ENCODE measurements around the gene UHRF1.

The UHRF1 gene

GRCh38 chr19:5003781-5004180 lies 94.5 kb downstream of the UHRF1 start:
- H3K14ac ChIP-seq (ENCODE audit: low read length), result no peak overlapping the region
- no CpG with 5 or more reads among the region's 18 CpGs for WGBS, 2 donors (ENCODE audit: extremely low coverage in 2 of 2, insufficient read length in 2 of 2, insufficient replicate concordance in 1 of 2)
- peak overlapping the region; percentile 3 for H3K4me2 ChIP-seq (ENCODE audit: insufficient read depth, low read length, poor library complexity, severe bottlenecking)
- H2AFZ ChIP-seq (ENCODE audit: low read length), result no peak overlapping the region
- H2BK15ac ChIP-seq (ENCODE audit: low read length), result no peak overlapping the region
- DNase-seq (ENCODE audit: low spot score), result no peak
- H3K4me3 ChIP-seq (ENCODE audit: low read length in 2 of 2), result no peak overlapping the region
- H3K9ac ChIP-seq (ENCODE audit: low read depth, low read length, poor library complexity), result peak overlapping the region; percentile 37
- no peak overlapping the region for H2BK120ac ChIP-seq (ENCODE audit: low read depth, low read length)
- no peak overlapping the region for H4K91ac ChIP-seq (ENCODE audit: low read depth, low read length, poor library complexity)
- H3K27ac ChIP-seq (replicated peaks; ENCODE audit: low read length), result no peak overlapping the region
- peaks cover 2 to 9% of the 10 kb centered on the region in 2 donors for H3K36me3 ChIP-seq (replicated peaks in 1 of 2; ENCODE audit: control insufficient read depth in 2 of 2, insufficient read depth in 2 of 2, low read length in 2 of 2)
- H3K23ac ChIP-seq (ENCODE audit: low read depth, low read length, poor library complexity), result no peak overlapping the region
- peaks cover 0 to 3% of the 10 kb centered on the region in 2 donors for H3K4me1 ChIP-seq (ENCODE audit: control insufficient read depth in 2 of 2, insufficient read depth in 1 of 2, low read depth in 1 of 2, low read length in 2 of 2)
- no peaks in the 10 kb centered on the region for H3K27me3 ChIP-seq (ENCODE audit: control insufficient read depth in 3 of 3, insufficient read depth in 3 of 3, low read depth in 1 of 3, low read length in 3 of 3)
- H3K18ac ChIP-seq (ENCODE audit: low read length), result no peak overlapping the region
- no peak overlapping the region for H2AK5ac ChIP-seq (ENCODE audit: low read depth, low read length)
- peak overlapping the region; percentile 9 for H2BK5ac ChIP-seq (ENCODE audit: low read length)
- H3K9me3 ChIP-seq (replicated peaks in 1 of 2; ENCODE audit: control insufficient read depth in 2 of 2, insufficient read depth in 1 of 2, low read depth in 1 of 2, low read length in 2 of 2), result peaks cover 8% of the 10 kb centered on the region in 2 donors
- H2BK12ac ChIP-seq (ENCODE audit: low read length), result no peak overlapping the region
- peaks cover 13% of the 10 kb centered on the region for H3K79me1 ChIP-seq (ENCODE audit: low read depth, low read length)
- H3K4ac ChIP-seq (ENCODE audit: low read length), result no peak overlapping the region
- no peak overlapping the region for H4K8ac ChIP-seq (ENCODE audit: low read depth, low read length)

GRCh38 chr19:5005096-5005495 lies 95.8 kb downstream of the UHRF1 start:
- H2AK5ac ChIP-seq (ENCODE audit: low read depth, low read length), result no peak overlapping the region
- H2BK5ac ChIP-seq (ENCODE audit: low read length), result no peak overlapping the region
- H3K79me1 ChIP-seq (ENCODE audit: low read depth, low read length), result peaks cover 16% of the 10 kb centered on the region
- H3K36me3 ChIP-seq (replicated peaks in 1 of 2; ENCODE audit: control insufficient read depth in 2 of 2, insufficient read depth in 2 of 2, low read length in 2 of 2), result peaks cover 0 to 4% of the 10 kb centered on the region in 2 donors
- no peak overlapping the region for H3K23ac ChIP-seq (ENCODE audit: low read depth, low read length, poor library complexity)
- no peak for DNase-seq (ENCODE audit: low spot score)
- no peak overlapping the region for H3K18ac ChIP-seq (ENCODE audit: low read length)
- H4K91ac ChIP-seq (ENCODE audit: low read depth, low read length, poor library complexity), result no peak overlapping the region
- H2BK12ac ChIP-seq (ENCODE audit: low read length), result no peak overlapping the region
- no peak overlapping the region for H3K4ac ChIP-seq (ENCODE audit: low read length)
- no peak overlapping the region for H2BK15ac ChIP-seq (ENCODE audit: low read length)
- no peak overlapping the region for H3K4me2 ChIP-seq (ENCODE audit: insufficient read depth, low read length, poor library complexity, severe bottlenecking)
- no peaks in the 10 kb centered on the region for H3K27me3 ChIP-seq (ENCODE audit: control insufficient read depth in 3 of 3, insufficient read depth in 3 of 3, low read depth in 1 of 3, low read length in 3 of 3)
- H2AFZ ChIP-seq (ENCODE audit: low read length), result no peak overlapping the region
- H3K14ac ChIP-seq (ENCODE audit: low read length), result no peak overlapping the region
- no peak overlapping the region for H4K8ac ChIP-seq (ENCODE audit: low read depth, low read length)
- no peak overlapping the region for H2BK120ac ChIP-seq (ENCODE audit: low read depth, low read length)
- WGBS, 2 donors (ENCODE audit: extremely low coverage in 2 of 2, insufficient read length in 2 of 2, insufficient replicate concordance in 1 of 2), result no CpG with 5 or more reads among the region's 5 CpGs
- no peak overlapping the region for H3K27ac ChIP-seq (replicated peaks; ENCODE audit: low read length)
- peaks cover 0 to 3% of the 10 kb centered on the region in 2 donors for H3K4me1 ChIP-seq (ENCODE audit: control insufficient read depth in 2 of 2, insufficient read depth in 1 of 2, low read depth in 1 of 2, low read length in 2 of 2)
- peaks cover 8% of the 10 kb centered on the region in 2 donors for H3K9me3 ChIP-seq (replicated peaks in 1 of 2; ENCODE audit: control insufficient read depth in 2 of 2, insufficient read depth in 1 of 2, low read depth in 1 of 2, low read length in 2 of 2)
- no peak overlapping the region for H3K9ac ChIP-seq (ENCODE audit: low read depth, low read length, poor library complexity)
- peak overlapping the region in 1 of 2 donors; percentile 18 for H3K4me3 ChIP-seq (ENCODE audit: low read length in 2 of 2)

GRCh38 chr19:5006201-5006600 lies 96.9 kb downstream of the UHRF1 start:
- Histone ChIP-seq H2BK5ac (ENCODE audit: low read length) (no peak overlapping the region), H4K91ac (ENCODE audit: low read depth, low read length, poor library complexity) (no peak overlapping the region), H2AFZ (ENCODE audit: low read length) (no peak overlapping the region), H3K18ac (ENCODE audit: low read length) (no peak overlapping the region), H3K27me3 (ENCODE audit: control insufficient read depth in 3 of 3, insufficient read depth in 3 of 3, low read depth in 1 of 3, low read length in 3 of 3) (no peaks in the 10 kb centered on the region), H3K4me1 (ENCODE audit: control insufficient read depth in 2 of 2, insufficient read depth in 1 of 2, low read depth in 1 of 2, low read length in 2 of 2) (no peaks in the 10 kb centered on the region), H4K8ac (ENCODE audit: low read depth, low read length) (no peak overlapping the region), H2BK12ac (ENCODE audit: low read length) (no peak overlapping the region), H3K14ac (ENCODE audit: low read length) (no peak overlapping the region), H3K36me3 (replicated peaks in 1 of 2; ENCODE audit: control insufficient read depth in 2 of 2, insufficient read depth in 2 of 2, low read length in 2 of 2) (peaks cover 0 to 2% of the 10 kb centered on the region in 2 donors), H3K79me1 (ENCODE audit: low read depth, low read length) (peaks cover 18% of the 10 kb centered on the region), H3K9ac (ENCODE audit: low read depth, low read length, poor library complexity) (no peak overlapping the region), H3K4me3 (ENCODE audit: low read length in 2 of 2) (no peak overlapping the region), H2BK120ac (ENCODE audit: low read depth, low read length) (no peak overlapping the region), H3K27ac (replicated peaks; ENCODE audit: low read length) (no peak overlapping the region), H3K4me2 (ENCODE audit: insufficient read depth, low read length, poor library complexity, severe bottlenecking) (no peak overlapping the region), H3K9me3 (replicated peaks in 1 of 2; ENCODE audit: control insufficient read depth in 2 of 2, insufficient read depth in 1 of 2, low read depth in 1 of 2, low read length in 2 of 2) (peaks cover 2 to 8% of the 10 kb centered on the region in 2 donors), H2AK5ac (ENCODE audit: low read depth, low read length) (no peak overlapping the region), H3K4ac (ENCODE audit: low read length) (no peak overlapping the region), H2BK15ac (ENCODE audit: low read length) (no peak overlapping the region), H3K23ac (ENCODE audit: low read depth, low read length, poor library complexity) (no peak overlapping the region)
- DNase-seq (ENCODE audit: low spot score), result no peak
- WGBS, 2 donors (ENCODE audit: extremely low coverage in 2 of 2, insufficient read length in 2 of 2, insufficient replicate concordance in 1 of 2), result no CpG with 5 or more reads among the region's 10 CpGs

- H3K9me3 ChIP-seq (replicated peaks in 1 of 2; ENCODE audit: control insufficient read depth in 2 of 2, insufficient read depth in 1 of 2, low read depth in 1 of 2, low read length in 2 of 2), result peaks cover 0 to 8% of the 10 kb centered on the region in 2 donors
- no peak overlapping the region for H4K91ac ChIP-seq (ENCODE audit: low read depth, low read length, poor library complexity)
- H2BK15ac ChIP-seq (ENCODE audit: low read length), result no peak overlapping the region
- H2AFZ ChIP-seq (ENCODE audit: low read length), result no peak overlapping the region
- H2BK12ac ChIP-seq (ENCODE audit: low read length), result no peak overlapping the region
- H2BK5ac ChIP-seq (ENCODE audit: low read length), result no peak overlapping the region
- H3K27me3 ChIP-seq (ENCODE audit: control insufficient read depth in 3 of 3, insufficient read depth in 3 of 3, low read depth in 1 of 3, low read length in 3 of 3), result no peaks in the 10 kb centered on the region
- DNase-seq (ENCODE audit: low spot score), result no peak
- no peak overlapping the region for H3K23ac ChIP-seq (ENCODE audit: low read depth, low read length, poor library complexity)
- H2AK5ac ChIP-seq (ENCODE audit: low read depth, low read length), result no peak overlapping the region
- no peak overlapping the region for H3K18ac ChIP-seq (ENCODE audit: low read length)
- H3K9ac ChIP-seq (ENCODE audit: low read depth, low read length, poor library complexity), result no peak overlapping the region
- H4K8ac ChIP-seq (ENCODE audit: low read depth, low read length), result no peak overlapping the region
- no peak overlapping the region for H3K4me2 ChIP-seq (ENCODE audit: insufficient read depth, low read length, poor library complexity, severe bottlenecking)
- H3K14ac ChIP-seq (ENCODE audit: low read length), result no peak overlapping the region
- H3K27ac ChIP-seq (replicated peaks; ENCODE audit: low read length), result no peak overlapping the region
- no CpG with 5 or more reads among the region's 13 CpGs for WGBS, 2 donors (ENCODE audit: extremely low coverage in 2 of 2, insufficient read length in 2 of 2, insufficient replicate concordance in 1 of 2)
- no peak overlapping the region for H3K4ac ChIP-seq (ENCODE audit: low read length)
- H3K36me3 ChIP-seq (replicated peaks in 1 of 2; ENCODE audit: control insufficient read depth in 2 of 2, insufficient read depth in 2 of 2, low read length in 2 of 2), result no peaks in the 10 kb centered on the region
- no peaks in the 10 kb centered on the region for H3K4me1 ChIP-seq (ENCODE audit: control insufficient read depth in 2 of 2, insufficient read depth in 1 of 2, low read depth in 1 of 2, low read length in 2 of 2)
- no peak overlapping the region for H2BK120ac ChIP-seq (ENCODE audit: low read depth, low read length)
- H3K4me3 ChIP-seq (ENCODE audit: low read length in 2 of 2), result no peak overlapping the region
- peaks cover 18% of the 10 kb centered on the region for H3K79me1 ChIP-seq (ENCODE audit: low read depth, low read length)
Observed at GRCh38 chr19:5006821-5007220, 97.5 kb downstream of the UHRF1 start.

All from neuronal stem cell (in vitro differentiated cells).